NCI-H774 (cell line): ENCODE data around the gene RUNDC1.

Source experiments
- DNase-seq: peaks from one replicate; lab custom pipeline; 2025; lab: John Stamatoyannopoulos, UW

The RUNDC1 gene

GRCh38 chr17:43018932-43019331 lies 38.6 kb downstream of the RUNDC1 start:
- no peak for DNase-seq

- no peak for DNase-seq
These were observed 39.1 kb downstream of the RUNDC1 start for GRCh38 chr17:43019418-43019817.

GRCh38 chr17:43020030-43020621 lies 39.8 kb downstream of the RUNDC1 start:
- no peak for DNase-seq

GRCh38 chr17:43020789-43021740 lies 40.7 kb downstream of the RUNDC1 start:
- DNase-seq: peak; percentile 53

- peak; percentile 86 for DNase-seq
These were observed 41.6 kb downstream of the RUNDC1 start, which contains the start of gene VAT1 for GRCh38 chr17:43021741-43022512. VAT1 (minus strand) TSS chr17:43022385; CDS start chr17:43022322, 63 bp downstream.

GRCh38 chr17:43024407-43025289 lies 44.3 kb downstream of the RUNDC1 start, which contains the start of gene RND2:
RND2 (plus strand) TSS chr17:43025231; CDS start chr17:43025348, 117 bp downstream.
- peak; percentile 94 for DNase-seq

- no peak for DNase-seq
These were observed 44.9 kb downstream of the RUNDC1 start for GRCh38 chr17:43025290-43025657.

GRCh38 chr17:43025766-43026537 lies 45.6 kb downstream of the RUNDC1 start:
- no peak for DNase-seq

GRCh38 chr17:43026595-43026994 lies 46.2 kb downstream of the RUNDC1 start:
- no peak for DNase-seq

- DNase-seq: no peak
These were observed 47.0 kb downstream of the RUNDC1 start for GRCh38 chr17:43027091-43028032.

- no peak for DNase-seq
These were observed 48.0 kb downstream of the RUNDC1 start for GRCh38 chr17:43028221-43028861.

- no peak for DNase-seq
These were observed 49.9 kb downstream of the RUNDC1 start for GRCh38 chr17:43030137-43030767.

- no peak for DNase-seq
These were observed 51.3 kb downstream of the RUNDC1 start for GRCh38 chr17:43031666-43032065.

- DNase-seq: peak; percentile 13
These were observed 53.9 kb downstream of the RUNDC1 start for GRCh38 chr17:43033948-43034881.

GRCh38 chr17:43034894-43035293 lies 54.5 kb downstream of the RUNDC1 start:
- no peak for DNase-seq

GRCh38 chr17:43039646-43040045 lies 59.3 kb downstream of the RUNDC1 start:
- DNase-seq: no peak

- peak; percentile 14 for DNase-seq
These were observed 60.3 kb downstream of the RUNDC1 start for GRCh38 chr17:43040655-43041054.
